ENCODE measurements around the gene NPAS1. TPM values are rescaled to one million over a fixed set of nuclear protein-coding genes. Genes with fewer than 3 reads are reported as not detected.

Gene NPAS1
- total RNA-seq: 0.39 and 1.8 TPM in 2 replicates

GRCh38 chr19:47019431-47020041 lies at the start of gene NPAS1:
TSS of gene NPAS1 (plus strand) at chr19:47019837. CDS start at chr19:47021048, 1,211 bp downstream.

Other genes with a start within 250 kb of the NPAS1 start
- 65.0 and 80.7 TPM in 2 replicates for gene SLC1A5, start 231.2 kb upstream of the NPAS1 start, total RNA-seq
- gene AP2S1, start 169.0 kb upstream of the NPAS1 start, total RNA-seq: 121 and 144 TPM in 2 replicates
- 26.5 and 41.2 TPM in 2 replicates for gene ARHGAP35, start 158.8 kb upstream of the NPAS1 start, total RNA-seq
- 18.7 and 21.5 TPM in 2 replicates for gene TMEM160, start 28.8 kb downstream of the NPAS1 start, total RNA-seq
- 14.7 and 23.1 TPM in 2 replicates for gene ZC3H4, start 93.9 kb downstream of the NPAS1 start, total RNA-seq
- 106 and 128 TPM in 2 replicates for gene SAE1, start 111.0 kb downstream of the NPAS1 start, total RNA-seq
- gene BBC3, start 211.4 kb downstream of the NPAS1 start, total RNA-seq: 9.8 and 10.3 TPM in 2 replicates
- gene CCDC9, start 236.7 kb downstream of the NPAS1 start, total RNA-seq: 5.3 and 5.5 TPM in 2 replicates